ENCODE data around the gene TOPAZ1. TPM values are rescaled to one million over a fixed set of nuclear protein-coding genes. Genes with fewer than 3 reads are reported as not detected.

The TOPAZ1 gene
- total RNA-seq, 1 donor from 2014 or later = not detected

Other genes starting within 250 kb of the TOPAZ1 start
- 25.8 and 41.0 TPM in 2 replicates for gene TCAIM, start 96.9 kb downstream of the TOPAZ1 start, total RNA-seq
- gene ZNF445, start 235.8 kb downstream of the TOPAZ1 start, total RNA-seq = 5.1 and 8.9 TPM in 2 replicates

Measured in glomerular endothelial cell (primary cell).